Prostate gland (tissue), 2 donors: ENCODE results near the gene LDLRAD4.

Source experiments
- POLR2A ChIP-seq: fragments of 450-650 bp; IDR thresholded peaks from one replicate; pipeline ENCODE4 v1.6.1; 2016; ENCODE audit warnings: antibody characterized with exemption, mild to moderate bottlenecking
- POLR2AphosphoS5 ChIP-seq: sonication (generic); formaldehyde crosslinking; IDR thresholded peaks from one replicate; pipeline ENCODE4 v1.6.1; 2017; ENCODE audit warnings: antibody characterized with exemption
- TF ChIP-seq, protein P1 (sequence below), 4 experiments: fragments of 200-600 bp in 2 of 4; fragments of 450-650 bp in 2 of 4; sonication (generic) in 2 of 4; IDR thresholded peaks; 1 replicate in 3 of 4; 2 replicates in 1 of 4; pipeline ENCODE4 v1.5.1; 2016 to 2019; ENCODE audit warnings: antibody characterized with exemption in 4 of 4, mild to moderate bottlenecking in 2 of 4, moderate library complexity in 2 of 4

DNA sequence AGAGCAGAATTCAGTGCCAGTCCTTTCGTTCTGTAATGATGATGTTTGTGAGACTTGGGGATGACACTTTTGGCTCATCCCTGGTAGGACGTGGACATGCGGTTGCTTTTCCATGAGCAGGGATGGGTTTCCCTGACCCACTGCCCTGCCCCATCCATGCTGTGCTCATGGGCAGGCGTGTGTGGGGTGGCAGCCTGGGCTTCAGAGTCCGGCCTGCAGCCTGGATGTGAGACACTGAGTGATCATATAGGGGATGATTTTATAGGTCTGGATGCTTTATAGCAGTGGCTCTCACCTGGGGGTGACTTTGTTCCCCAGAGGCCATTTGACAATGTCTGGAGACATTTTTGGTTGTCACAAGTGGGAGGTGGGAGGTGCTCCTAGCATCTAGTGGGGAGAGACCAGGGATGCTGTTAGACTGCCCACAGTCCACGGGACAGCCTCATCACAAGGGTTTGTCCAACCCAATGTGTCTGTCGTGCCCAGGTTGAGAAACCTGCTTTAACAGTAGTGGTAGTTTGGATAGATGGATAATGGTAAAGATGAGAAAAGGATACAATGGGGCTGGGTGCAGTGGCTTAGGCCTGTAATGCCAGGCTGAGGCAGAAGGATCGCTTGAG, 38.9 kb downstream of the LDLRAD4 start:
- TF ChIP-seq, protein P1, sequence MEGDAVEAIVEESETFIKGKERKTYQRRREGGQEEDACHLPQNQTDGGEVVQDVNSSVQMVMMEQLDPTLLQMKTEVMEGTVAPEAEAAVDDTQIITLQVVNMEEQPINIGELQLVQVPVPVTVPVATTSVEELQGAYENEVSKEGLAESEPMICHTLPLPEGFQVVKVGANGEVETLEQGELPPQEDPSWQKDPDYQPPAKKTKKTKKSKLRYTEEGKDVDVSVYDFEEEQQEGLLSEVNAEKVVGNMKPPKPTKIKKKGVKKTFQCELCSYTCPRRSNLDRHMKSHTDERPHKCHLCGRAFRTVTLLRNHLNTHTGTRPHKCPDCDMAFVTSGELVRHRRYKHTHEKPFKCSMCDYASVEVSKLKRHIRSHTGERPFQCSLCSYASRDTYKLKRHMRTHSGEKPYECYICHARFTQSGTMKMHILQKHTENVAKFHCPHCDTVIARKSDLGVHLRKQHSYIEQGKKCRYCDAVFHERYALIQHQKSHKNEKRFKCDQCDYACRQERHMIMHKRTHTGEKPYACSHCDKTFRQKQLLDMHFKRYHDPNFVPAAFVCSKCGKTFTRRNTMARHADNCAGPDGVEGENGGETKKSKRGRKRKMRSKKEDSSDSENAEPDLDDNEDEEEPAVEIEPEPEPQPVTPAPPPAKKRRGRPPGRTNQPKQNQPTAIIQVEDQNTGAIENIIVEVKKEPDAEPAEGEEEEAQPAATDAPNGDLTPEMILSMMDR (IDR thresholded peaks at IDR 0.05) = no peak
- TF ChIP-seq POLR2A (no peak), POLR2AphosphoS5 (no peak)
